Subcutaneous adipose tissue (tissue), 4 donors: Measurements from ENCODE around the gene ABI2. TPM values are rescaled to one million over a fixed set of nuclear protein-coding genes. Genes with fewer than 3 reads are reported as not detected.

ENCODE experiments used
- total RNA-seq, 4 donors: library from RNA; depleted of rRNA; stranded (reverse); fragments of >200 nt; gene quantifications; one replicate each; pipeline ENCODE4 v1.1.0, GENCODE V29; 2016
- TF ChIP-seq, protein P1 (sequence below): fragments of 450-650 bp; IDR thresholded peaks from one replicate; pipeline ENCODE4 v1.5.1; 2016; ENCODE audit warnings: low read depth, mild to moderate bottlenecking, control low read depth, antibody characterized with exemption, moderate library complexity

The ABI2 gene
- total RNA-seq, 4 donors from 2014 or later: 11.1 to 25.7 (median 12.9) TPM

DNA sequence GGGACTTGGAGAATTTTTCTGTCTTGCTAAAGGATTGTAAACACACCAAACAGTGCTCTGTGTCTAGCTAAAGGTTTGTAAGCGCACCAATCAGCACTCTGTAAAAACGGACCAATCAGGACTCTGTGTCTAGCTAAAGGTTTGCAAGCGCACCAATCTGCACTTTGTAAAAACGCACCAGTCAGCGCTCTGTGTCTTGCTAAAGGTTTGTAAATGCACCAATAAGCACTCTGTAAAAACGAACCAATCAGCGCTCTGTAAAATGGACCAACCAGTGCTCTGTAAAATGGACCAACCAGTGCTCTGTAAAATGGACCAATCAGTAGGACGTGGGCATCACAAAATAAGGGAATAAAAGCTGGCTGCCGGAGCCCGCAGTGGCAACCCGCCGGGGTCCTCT lies 16.5 kb downstream of the ABI2 start:
- TF ChIP-seq, protein P1, sequence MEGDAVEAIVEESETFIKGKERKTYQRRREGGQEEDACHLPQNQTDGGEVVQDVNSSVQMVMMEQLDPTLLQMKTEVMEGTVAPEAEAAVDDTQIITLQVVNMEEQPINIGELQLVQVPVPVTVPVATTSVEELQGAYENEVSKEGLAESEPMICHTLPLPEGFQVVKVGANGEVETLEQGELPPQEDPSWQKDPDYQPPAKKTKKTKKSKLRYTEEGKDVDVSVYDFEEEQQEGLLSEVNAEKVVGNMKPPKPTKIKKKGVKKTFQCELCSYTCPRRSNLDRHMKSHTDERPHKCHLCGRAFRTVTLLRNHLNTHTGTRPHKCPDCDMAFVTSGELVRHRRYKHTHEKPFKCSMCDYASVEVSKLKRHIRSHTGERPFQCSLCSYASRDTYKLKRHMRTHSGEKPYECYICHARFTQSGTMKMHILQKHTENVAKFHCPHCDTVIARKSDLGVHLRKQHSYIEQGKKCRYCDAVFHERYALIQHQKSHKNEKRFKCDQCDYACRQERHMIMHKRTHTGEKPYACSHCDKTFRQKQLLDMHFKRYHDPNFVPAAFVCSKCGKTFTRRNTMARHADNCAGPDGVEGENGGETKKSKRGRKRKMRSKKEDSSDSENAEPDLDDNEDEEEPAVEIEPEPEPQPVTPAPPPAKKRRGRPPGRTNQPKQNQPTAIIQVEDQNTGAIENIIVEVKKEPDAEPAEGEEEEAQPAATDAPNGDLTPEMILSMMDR: no peak

DNA sequence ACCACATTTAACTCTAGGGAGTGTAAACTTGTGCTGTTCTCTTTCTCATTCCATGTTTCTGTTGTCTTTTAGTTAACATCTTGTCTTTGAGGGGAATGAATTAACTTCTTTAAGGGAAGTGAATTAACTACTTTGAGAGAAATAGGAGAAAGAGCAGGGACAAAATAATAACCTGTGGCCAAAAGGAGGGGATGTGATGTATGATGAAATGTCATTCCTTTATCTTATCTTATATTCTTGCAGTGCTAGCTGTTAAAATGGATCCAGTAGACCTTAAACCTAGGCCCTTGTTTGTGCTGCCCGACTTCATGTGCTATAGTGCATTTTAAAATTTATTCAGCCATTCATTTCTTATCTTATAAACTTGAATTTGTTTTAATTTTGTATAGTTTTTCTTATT lies 18.4 kb downstream of the ABI2 start:
- TF ChIP-seq, protein P1: no peak

DNA sequence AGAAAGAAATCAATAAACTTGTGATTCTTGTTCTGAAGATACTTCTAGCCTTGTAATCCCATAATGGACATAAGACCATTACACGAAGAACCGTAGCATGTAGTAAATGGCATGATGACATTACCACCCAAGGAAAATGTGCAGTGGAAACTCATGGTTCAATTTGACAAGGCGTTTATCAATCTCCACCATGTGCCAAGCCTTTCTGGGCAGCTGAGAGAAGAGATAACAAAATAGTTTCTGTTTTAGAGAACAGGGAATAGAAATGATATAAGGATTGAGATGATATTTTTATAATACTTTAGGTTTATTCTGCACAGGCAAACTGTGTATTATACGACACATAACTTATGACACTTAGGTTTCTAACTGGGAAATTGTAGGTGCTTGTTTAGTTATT lies 19.2 kb downstream of the ABI2 start:
- TF ChIP-seq, protein P1: no peak

DNA sequence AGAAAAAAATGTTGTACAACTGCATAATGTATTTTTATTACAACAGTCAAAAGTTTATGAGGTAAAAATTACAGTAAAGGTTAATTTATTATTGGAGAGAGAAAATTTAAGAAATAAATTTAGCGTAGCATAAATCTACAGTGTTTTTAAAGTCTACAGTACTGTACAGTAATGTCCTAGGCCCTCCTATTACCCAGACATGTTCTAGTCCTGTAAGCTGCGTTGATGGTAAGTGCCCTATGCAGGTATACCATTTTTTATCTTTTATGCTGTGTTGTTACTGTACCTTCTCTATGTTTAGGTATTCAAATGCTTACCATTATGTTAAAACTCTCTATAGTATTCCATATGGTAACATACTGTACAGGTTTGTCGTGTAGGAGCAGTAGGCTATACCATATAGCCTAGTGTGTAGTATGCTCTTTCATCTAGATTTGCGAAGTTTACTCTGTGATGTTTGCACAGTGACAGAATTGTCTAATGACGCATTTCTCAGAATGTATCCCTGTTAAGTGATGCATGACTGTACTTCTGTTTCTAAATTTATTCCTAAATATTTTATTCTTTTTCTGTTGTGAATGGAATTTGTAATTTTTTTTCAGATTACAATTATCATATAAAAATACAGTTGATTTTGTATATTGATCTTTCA lies 24.5 kb downstream of the ABI2 start:
- TF ChIP-seq, protein P1: no peak

DNA sequence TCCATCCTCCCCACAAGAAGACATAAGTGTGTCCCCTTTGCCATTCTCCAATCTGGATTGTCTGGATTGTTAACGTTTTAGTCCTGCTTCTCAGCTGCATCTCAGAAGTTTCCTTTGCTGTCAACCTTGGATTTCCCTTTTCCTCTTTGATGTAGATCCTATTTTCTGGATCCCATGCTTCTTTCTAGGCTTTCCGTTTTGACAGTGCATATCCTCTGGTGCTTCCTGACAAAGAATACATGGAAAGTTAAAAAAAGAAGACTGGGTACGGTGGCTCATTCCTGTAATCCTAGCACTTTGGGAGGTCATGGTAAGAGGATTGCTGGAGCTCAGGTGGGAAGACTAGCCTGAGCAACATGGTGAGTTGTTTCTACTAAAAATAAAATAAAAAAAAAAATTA lies 26.8 kb downstream of the ABI2 start:
- TF ChIP-seq, protein P1: no peak

DNA sequence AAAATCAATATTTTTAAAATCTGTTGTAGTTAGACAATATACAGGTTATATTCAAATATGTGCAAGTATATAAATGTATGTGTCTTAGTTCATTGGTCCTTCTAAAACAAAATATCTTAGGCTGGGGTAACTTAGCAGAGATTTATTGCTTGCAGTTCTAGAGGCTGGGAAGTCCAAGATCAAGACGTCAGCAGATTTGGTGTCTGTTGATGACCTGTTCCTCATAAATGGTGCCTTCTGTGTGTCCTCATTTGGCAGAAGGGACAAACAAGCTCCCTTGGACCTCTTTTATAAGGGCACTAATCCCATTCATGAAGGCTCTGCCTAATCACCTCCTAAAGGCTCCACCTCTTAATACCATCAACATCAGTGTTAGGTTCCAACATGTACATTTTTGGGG lies 31.3 kb downstream of the ABI2 start:
- TF ChIP-seq, protein P1: no peak

DNA sequence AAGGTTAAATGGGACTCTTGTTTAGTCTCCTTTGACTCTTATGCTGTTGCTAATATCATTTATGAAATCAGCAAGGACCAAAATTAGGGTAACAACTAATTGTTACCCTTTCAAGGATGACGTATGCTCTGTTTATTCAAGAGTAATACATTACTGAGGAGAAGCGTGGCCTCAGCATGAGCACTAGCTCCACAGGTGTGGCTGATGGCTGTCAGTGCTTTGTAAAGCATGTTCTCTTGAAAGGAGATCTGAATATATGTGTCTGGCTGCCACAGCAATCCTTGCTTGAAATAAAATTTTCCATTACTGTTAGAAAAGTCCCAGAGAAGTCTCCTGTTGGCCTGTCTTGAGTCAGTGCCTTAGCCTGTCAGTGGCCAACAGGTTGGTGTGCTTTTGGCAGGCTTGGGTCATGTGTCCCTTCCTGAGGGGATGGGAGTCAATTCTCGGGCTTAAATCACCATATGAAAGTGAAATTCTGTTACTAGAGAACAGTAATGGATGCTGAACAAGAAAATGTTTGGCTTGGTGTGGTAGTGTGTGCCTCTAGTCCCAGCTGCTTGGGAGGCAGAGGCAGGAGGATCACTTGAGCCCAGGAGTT lies 32.7 kb downstream of the ABI2 start:
- TF ChIP-seq, protein P1: no peak
